ENCODE data around the gene SPATS2L. TPM values are rescaled to one million over a fixed set of nuclear protein-coding genes. Genes with fewer than 3 reads are reported as not detected.

The SPATS2L gene
- polyA plus RNA-seq, 4 donors = 66.7 to 104 (median 96.0) TPM

GRCh38 chr2:200447139-200447855 is 140.8 kb downstream of the SPATS2L start:
- H3K4me3 ChIP-seq (ENCODE audit: low read depth in 1 of 3, low read length in 3 of 3) = no peak overlapping the region
- H3K4me1 ChIP-seq (ENCODE audit: control insufficient read depth in 3 of 3, insufficient read depth in 2 of 3, low read depth in 1 of 3, low read length in 2 of 3) = no peaks in the 10 kb centered on the region
- H3K27me3 ChIP-seq (ENCODE audit: control insufficient read depth in 3 of 3, insufficient read depth in 3 of 3, low read length in 3 of 3) = no peaks in the 10 kb centered on the region
- DNase-seq = no peak
- WGBS, 3 donors = 86 to 93% (median 93%) methylated on average over 4 of the region's 4 CpGs
- H3K36me3 ChIP-seq (ENCODE audit: control insufficient read depth in 3 of 3, insufficient read depth in 2 of 3, low read depth in 1 of 3, low read length in 3 of 3) = peaks cover 2 to 35% (median 2%) of the 10 kb centered on the region in 3 donors
- FAIRE-seq = no peak
- H3K27ac ChIP-seq (ENCODE audit: low read depth in 1 of 3, low read length in 2 of 3) = no peak overlapping the region
- H3K9me3 ChIP-seq (ENCODE audit: control insufficient read depth in 2 of 2, insufficient read depth in 1 of 2, low read depth in 1 of 2, low read length in 1 of 2) = no peaks in the 10 kb centered on the region

- H3K4me3 ChIP-seq (ENCODE audit: low read depth in 1 of 3, low read length in 3 of 3) = no peak overlapping the region
- no peaks in the 10 kb centered on the region for H3K27me3 ChIP-seq (ENCODE audit: control insufficient read depth in 3 of 3, insufficient read depth in 3 of 3, low read length in 3 of 3)
- FAIRE-seq (no peak), DNase-seq (no peak)
- no peaks in the 10 kb centered on the region for H3K4me1 ChIP-seq (ENCODE audit: control insufficient read depth in 3 of 3, insufficient read depth in 2 of 3, low read depth in 1 of 3, low read length in 2 of 3)
- no peaks in the 10 kb centered on the region for H3K9me3 ChIP-seq (ENCODE audit: control insufficient read depth in 2 of 2, insufficient read depth in 1 of 2, low read depth in 1 of 2, low read length in 1 of 2)
- H3K36me3 ChIP-seq (ENCODE audit: control insufficient read depth in 3 of 3, insufficient read depth in 2 of 3, low read depth in 1 of 3, low read length in 3 of 3) = peaks cover 2 to 39% (median 2%) of the 10 kb centered on the region in 3 donors
- no peak overlapping the region for H3K27ac ChIP-seq (ENCODE audit: low read depth in 1 of 3, low read length in 2 of 3)
Observed at GRCh38 chr2:200448455-200448854, 142.0 kb downstream of the SPATS2L start.

- Histone ChIP-seq H3K9me3 (ENCODE audit: control insufficient read depth in 2 of 2, insufficient read depth in 1 of 2, low read depth in 1 of 2, low read length in 1 of 2) (no peaks in the 10 kb centered on the region), H3K36me3 (ENCODE audit: control insufficient read depth in 3 of 3, insufficient read depth in 2 of 3, low read depth in 1 of 3, low read length in 3 of 3) (peaks cover 2 to 43% (median 2%) of the 10 kb centered on the region in 3 donors), H3K27ac (ENCODE audit: low read depth in 1 of 3, low read length in 2 of 3) (no peak overlapping the region), H3K4me1 (ENCODE audit: control insufficient read depth in 3 of 3, insufficient read depth in 2 of 3, low read depth in 1 of 3, low read length in 2 of 3) (no peaks in the 10 kb centered on the region), H3K27me3 (ENCODE audit: control insufficient read depth in 3 of 3, insufficient read depth in 3 of 3, low read length in 3 of 3) (no peaks in the 10 kb centered on the region), H3K4me3 (ENCODE audit: low read depth in 1 of 3, low read length in 3 of 3) (no peak overlapping the region)
- WGBS, 3 donors = 81 to 89% (median 82%) methylated on average over 4 of the region's 4 CpGs
- no peak for FAIRE-seq
- DNase-seq = no peak
Observed at GRCh38 chr2:200449149-200449548, 142.7 kb downstream of the SPATS2L start.

- Histone ChIP-seq H3K9me3 (ENCODE audit: control insufficient read depth in 2 of 2, insufficient read depth in 1 of 2, low read depth in 1 of 2, low read length in 1 of 2) (no peaks in the 10 kb centered on the region), H3K27me3 (ENCODE audit: control insufficient read depth in 3 of 3, insufficient read depth in 3 of 3, low read length in 3 of 3) (no peaks in the 10 kb centered on the region), H3K4me1 (ENCODE audit: control insufficient read depth in 3 of 3, insufficient read depth in 2 of 3, low read depth in 1 of 3, low read length in 2 of 3) (no peaks in the 10 kb centered on the region), H3K36me3 (ENCODE audit: control insufficient read depth in 3 of 3, insufficient read depth in 2 of 3, low read depth in 1 of 3, low read length in 3 of 3) (peaks cover 0 to 35% (median 2%) of the 10 kb centered on the region in 3 donors), H3K27ac (ENCODE audit: low read depth in 1 of 3, low read length in 2 of 3) (no peak overlapping the region), H3K4me3 (ENCODE audit: low read depth in 1 of 3, low read length in 3 of 3) (no peak overlapping the region)
- FAIRE-seq (no peak), DNase-seq (no peak)
- WGBS, 3 donors = 84 to 100% (median 94%) methylated on average over 2 of the region's 2 CpGs
Observed at GRCh38 chr2:200450288-200450687, 143.8 kb downstream of the SPATS2L start.

GRCh38 chr2:200451511-200451910 is 145.0 kb downstream of the SPATS2L start:
- no peak overlapping the region for H3K27ac ChIP-seq (ENCODE audit: low read depth in 1 of 3, low read length in 2 of 3)
- no peaks in the 10 kb centered on the region for H3K27me3 ChIP-seq (ENCODE audit: control insufficient read depth in 3 of 3, insufficient read depth in 3 of 3, low read length in 3 of 3)
- WGBS, 3 donors = 89 to 96% (median 92%) methylated on average over 2 of the region's 2 CpGs

GRCh38 chr2:200452377-200452776 is 145.9 kb downstream of the SPATS2L start:
- no peaks in the 10 kb centered on the region for H3K27me3 ChIP-seq (ENCODE audit: control insufficient read depth in 3 of 3, insufficient read depth in 3 of 3, low read length in 3 of 3)
- peaks cover 0 to 36% (median 4%) of the 10 kb centered on the region in 3 donors for H3K36me3 ChIP-seq (ENCODE audit: control insufficient read depth in 3 of 3, insufficient read depth in 2 of 3, low read depth in 1 of 3, low read length in 3 of 3)
- no peak overlapping the region for H3K4me3 ChIP-seq (ENCODE audit: low read depth in 1 of 3, low read length in 3 of 3)
- 95 to 97% (median 97%) methylated on average over 2 of the region's 2 CpGs for WGBS, 3 donors
- no peak for FAIRE-seq
- H3K27ac ChIP-seq (ENCODE audit: low read depth in 1 of 3, low read length in 2 of 3) = no peak overlapping the region
- no peaks in the 10 kb centered on the region for H3K4me1 ChIP-seq (ENCODE audit: control insufficient read depth in 3 of 3, insufficient read depth in 2 of 3, low read depth in 1 of 3, low read length in 2 of 3)
- no peak for DNase-seq
- H3K9me3 ChIP-seq (ENCODE audit: control insufficient read depth in 2 of 2, insufficient read depth in 1 of 2, low read depth in 1 of 2, low read length in 1 of 2) = no peaks in the 10 kb centered on the region

More at GRCh38 chr2:200451511-200451910, 145.0 kb downstream of the SPATS2L start:
- DNase-seq = no peak
- FAIRE-seq = no peak
- H3K4me1 ChIP-seq (ENCODE audit: control insufficient read depth in 3 of 3, insufficient read depth in 2 of 3, low read depth in 1 of 3, low read length in 2 of 3) = no peaks in the 10 kb centered on the region
- H3K9me3 ChIP-seq (ENCODE audit: control insufficient read depth in 2 of 2, insufficient read depth in 1 of 2, low read depth in 1 of 2, low read length in 1 of 2) = no peaks in the 10 kb centered on the region
- peaks cover 0 to 36% (median 2%) of the 10 kb centered on the region in 3 donors for H3K36me3 ChIP-seq (ENCODE audit: control insufficient read depth in 3 of 3, insufficient read depth in 2 of 3, low read depth in 1 of 3, low read length in 3 of 3)
- no peak overlapping the region for H3K4me3 ChIP-seq (ENCODE audit: low read depth in 1 of 3, low read length in 3 of 3)

- 84 to 91% (median 90%) methylated on average over 8 of the region's 8 CpGs for WGBS, 3 donors
- H3K27ac ChIP-seq (ENCODE audit: low read depth in 1 of 3, low read length in 2 of 3) = no peak overlapping the region
- no peak for FAIRE-seq
Observed at GRCh38 chr2:200453142-200453852, 146.8 kb downstream of the SPATS2L start.

GRCh38 chr2:200453853-200454534 is 147.5 kb downstream of the SPATS2L start:
- no peak overlapping the region for H3K27ac ChIP-seq (ENCODE audit: low read depth in 1 of 3, low read length in 2 of 3)
- H3K27me3 ChIP-seq (ENCODE audit: control insufficient read depth in 3 of 3, insufficient read depth in 3 of 3, low read length in 3 of 3) = no peaks in the 10 kb centered on the region
- FAIRE-seq (no peak), DNase-seq (no peak)
- H3K4me3 ChIP-seq (ENCODE audit: low read depth in 1 of 3, low read length in 3 of 3) = no peak overlapping the region
- H3K4me1 ChIP-seq (ENCODE audit: control insufficient read depth in 3 of 3, insufficient read depth in 2 of 3, low read depth in 1 of 3, low read length in 2 of 3) = no peaks in the 10 kb centered on the region
- H3K9me3 ChIP-seq (ENCODE audit: control insufficient read depth in 2 of 2, insufficient read depth in 1 of 2, low read depth in 1 of 2, low read length in 1 of 2) = no peaks in the 10 kb centered on the region
- 66 to 81% (median 72%) methylated on average over 5 of the region's 5 CpGs for WGBS, 3 donors
- H3K36me3 ChIP-seq (ENCODE audit: control insufficient read depth in 3 of 3, insufficient read depth in 2 of 3, low read depth in 1 of 3, low read length in 3 of 3) = peaks cover 0 to 31% (median 5%) of the 10 kb centered on the region in 3 donors

More at GRCh38 chr2:200453142-200453852, 146.8 kb downstream of the SPATS2L start:
- no peaks in the 10 kb centered on the region for H3K9me3 ChIP-seq (ENCODE audit: control insufficient read depth in 2 of 2, insufficient read depth in 1 of 2, low read depth in 1 of 2, low read length in 1 of 2)
- H3K36me3 ChIP-seq (ENCODE audit: control insufficient read depth in 3 of 3, insufficient read depth in 2 of 3, low read depth in 1 of 3, low read length in 3 of 3) = peaks cover 0 to 31% (median 4%) of the 10 kb centered on the region in 3 donors
- no peak for DNase-seq
- no peaks in the 10 kb centered on the region for H3K27me3 ChIP-seq (ENCODE audit: control insufficient read depth in 3 of 3, insufficient read depth in 3 of 3, low read length in 3 of 3)
- no peak overlapping the region for H3K4me3 ChIP-seq (ENCODE audit: low read depth in 1 of 3, low read length in 3 of 3)
- no peaks in the 10 kb centered on the region for H3K4me1 ChIP-seq (ENCODE audit: control insufficient read depth in 3 of 3, insufficient read depth in 2 of 3, low read depth in 1 of 3, low read length in 2 of 3)
